Activated CD8-positive, alpha-beta memory T cell treated with anti-CD3 and anti-CD28 coated beads for 48 hours (primary cell): Measurements from ENCODE around the gene B9D1.

Experiments
- DNase-seq, 3 experiments: peaks; one replicate each; pipeline ENCODE4 v3.0.0-alpha.2; 2020; ENCODE audit warnings: low read depth in 2 of 3, low spot score in 2 of 3

B9D1 gene

GRCh38 chr17:19341641-19342610, 20.6 kb downstream of the B9D1 start:
- DNase-seq, result no peak

- DNase-seq, result no peak
Observed at GRCh38 chr17:19341211-19341631, 21.3 kb downstream of the B9D1 start.

GRCh38 chr17:19339341-19339815, 23.1 kb downstream of the B9D1 start:
- no peak for DNase-seq

GRCh38 chr17:19338031-19338990, 24.2 kb downstream of the B9D1 start:
- DNase-seq, result peak; percentile 23 to 50 (median 33)

- no peak for DNase-seq
Observed at GRCh38 chr17:19337712-19338023, 24.9 kb downstream of the B9D1 start.

- DNase-seq, result no peak
Observed at GRCh38 chr17:19336938-19337711, 25.4 kb downstream of the B9D1 start.

GRCh38 chr17:19335951-19336631, 26.4 kb downstream of the B9D1 start:
- DNase-seq, result no peak

- no peak for DNase-seq
Observed at GRCh38 chr17:19334331-19334730, 28.2 kb downstream of the B9D1 start.

- DNase-seq, result no peak
Observed at GRCh38 chr17:19333736-19334290, 28.7 kb downstream of the B9D1 start.

GRCh38 chr17:19333132-19333440, 29.4 kb downstream of the B9D1 start:
- no peak for DNase-seq

- DNase-seq, result no peak
Observed at GRCh38 chr17:19332371-19333131, 30.0 kb downstream of the B9D1 start.

- no peak for DNase-seq
Observed at GRCh38 chr17:19331543-19332245, 30.8 kb downstream of the B9D1 start.

GRCh38 chr17:19331134-19331533, 31.4 kb downstream of the B9D1 start:
- no peak for DNase-seq

GRCh38 chr17:19330271-19330670, 32.3 kb downstream of the B9D1 start:
- no peak for DNase-seq

GRCh38 chr17:19329839-19330238, 32.7 kb downstream of the B9D1 start:
- DNase-seq, result no peak

GRCh38 chr17:19329136-19329535, 33.4 kb downstream of the B9D1 start:
- no peak for DNase-seq

GRCh38 chr17:19328441-19329061, 34.0 kb downstream of the B9D1 start:
- DNase-seq, result no peak

- no peak for DNase-seq
Observed at GRCh38 chr17:19327031-19327783, 35.3 kb downstream of the B9D1 start.
